Natural killer cell (primary cell): ENCODE results near the gene COPG2. TPM values are rescaled to one million over a fixed set of nuclear protein-coding genes. Genes with fewer than 3 reads are reported as not detected.

Source experiments
- ATAC-seq, 3 donors: fragments of 150-1000 bp in 2 of 3; fragments of 200-7000 bp in 1 of 3; cut with Tn5 transposase; 1 replicate in 1 of 3; 2 replicates in 2 of 3; pipeline ENCODE4 v1.10.0; 2021; ENCODE audit warnings: mild to moderate bottlenecking in 2 of 3, moderate library complexity in 2 of 3
- DNase-seq, 2 donors: peaks; one replicate each; pipeline versions ENCODE4 v3.0.0 to v3.0.0-alpha.2; 2013 to 2021; ENCODE audit warnings: mixed read lengths in 1 of 2
- H3K27ac ChIP-seq: one replicate; pipeline ENCODE4 v1.5.1; 2013; ENCODE audit warnings: mild to moderate bottlenecking, low read length
- H3K27me3 ChIP-seq: one replicate; pipeline ENCODE4 v1.6.1; 2013; ENCODE audit warnings: low read length; ENCODE audit not compliant: control insufficient read depth, insufficient read depth
- H3K36me3 ChIP-seq: one replicate; pipeline ENCODE4 v1.6.1; 2013; ENCODE audit warnings: low read length; ENCODE audit not compliant: control insufficient read depth, insufficient read depth
- H3K4me1 ChIP-seq: one replicate; pipeline ENCODE4 v1.6.1; 2013; ENCODE audit warnings: low read length; ENCODE audit not compliant: control insufficient read depth, insufficient read depth
- H3K4me3 ChIP-seq: one replicate; pipeline ENCODE4 v1.5.1; 2013; ENCODE audit warnings: low read length
- H3K9me3 ChIP-seq: one replicate; pipeline ENCODE4 v1.6.1; 2013; ENCODE audit warnings: low read length; ENCODE audit not compliant: control insufficient read depth, insufficient read depth
- H3K27ac Mint-ChIP-seq, 2 donors: one replicate each; pipeline ENCODE4 v1.8.0; 2022; ENCODE audit warnings: mild to moderate bottlenecking in 2 of 2, mixed read lengths in 2 of 2, moderate library complexity in 1 of 2
- H3K27me3 Mint-ChIP-seq, 2 donors: one replicate each; pipeline ENCODE4 v1.8.0; 2022; ENCODE audit warnings: low read depth in 2 of 2, mixed read lengths in 2 of 2
- H3K36me3 Mint-ChIP-seq: one replicate; pipeline ENCODE4 v1.8.0; 2022; ENCODE audit warnings: mixed read lengths
- H3K4me1 Mint-ChIP-seq, 2 donors: one replicate each; pipeline ENCODE4 v1.8.0; 2022; ENCODE audit warnings: mixed read lengths in 2 of 2
- H3K4me3 Mint-ChIP-seq: one replicate; pipeline ENCODE4 v1.8.0; 2022; ENCODE audit warnings: mild to moderate bottlenecking, moderate library complexity, mixed read lengths
- H3K9me3 Mint-ChIP-seq, 2 donors: one replicate each; pipeline ENCODE4 v1.8.0; 2022; ENCODE audit warnings: mixed read lengths in 2 of 2
- CTCF ChIP-seq: fragments of 200-600 bp; IDR thresholded peaks from one replicate; pipeline ENCODE4 v1.8.0; 2022; ENCODE audit warnings: antibody characterized with exemption
- WGBS: methylation state at CpG from one replicate; pipeline ENCODE4 v1.1.7; 2013; ENCODE audit warnings: missing lambda C conversion rate; ENCODE audit not compliant: insufficient coverage; 5-methylcytosine and 5-hydroxymethylcytosine counted together
- intact Hi-C: fragments of 100-400 bp; cut with micrococcal nuclease; formaldehyde crosslinking; loops from one replicate; pipeline ENCODE4 v1.14.2; 2022
- total RNA-seq, 4 donors: library from RNA; stranded (reverse); fragments of 120-200 nt in 1 of 4; gene quantifications; one replicate each; pipeline versions ENCODE4 v1.2.3 to v1.2.4, GENCODE V29; 2013 to 2022

The COPG2 gene
- total RNA-seq, 3 donors from 2014 or later (not counting 1 experiment from before 2014, with no cell fraction given), result 6.6 to 9.1 (median 8.9) TPM

DNA sequence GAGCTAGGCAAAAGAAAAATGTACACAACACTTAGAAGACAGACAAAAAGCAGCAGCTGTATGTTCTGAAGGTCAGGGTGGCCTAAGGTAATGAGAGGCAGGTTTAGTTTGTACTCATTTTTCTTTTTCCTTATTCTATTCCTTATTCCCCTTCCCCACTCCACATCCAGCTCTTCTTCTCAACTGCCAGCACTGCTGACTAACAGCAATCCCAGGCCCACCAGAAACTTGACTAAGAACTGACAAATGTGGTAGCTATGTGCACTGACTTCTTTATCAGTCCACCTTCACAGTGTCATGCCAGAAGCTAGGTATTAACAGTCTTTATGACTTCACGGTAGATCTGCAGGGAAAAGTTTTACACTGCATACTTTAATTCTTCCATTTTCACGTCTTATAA is 6.1 kb downstream of the COPG2 start:
- peaks cover 6% of the 10 kb centered on the region for H3K36me3 Mint-ChIP-seq
- H3K27me3 Mint-ChIP-seq, result no peaks in the 10 kb centered on the region
- Histone ChIP-seq H3K9me3 (no peaks in the 10 kb centered on the region), H3K4me1 (no peaks in the 10 kb centered on the region), H3K36me3 (peaks cover 8% of the 10 kb centered on the region), H3K27ac (no peak overlapping the region), H3K4me3 (no peak overlapping the region), H3K27me3 (no peaks in the 10 kb centered on the region)
- TF ChIP-seq CTCF, result no peak
- ATAC-seq (no peak), DNase-seq (no peak)
- intact Hi-C loops, result no loop called here
- H3K4me3 Mint-ChIP-seq, result no peak overlapping the region
- no peaks in the 10 kb centered on the region for H3K9me3 Mint-ChIP-seq
- H3K4me1 Mint-ChIP-seq, result peaks cover 1 to 4% of the 10 kb centered on the region in 2 donors
- no CpG with 5 or more reads among the region's 2 CpGs for WGBS
- H3K27ac Mint-ChIP-seq, result no peak overlapping the region

- H3K4me1 Mint-ChIP-seq, result no peaks in the 10 kb centered on the region
- Histone ChIP-seq H3K9me3 (no peaks in the 10 kb centered on the region), H3K36me3 (peaks cover 2% of the 10 kb centered on the region), H3K27ac (no peak overlapping the region), H3K4me1 (no peaks in the 10 kb centered on the region), H3K27me3 (no peaks in the 10 kb centered on the region), H3K4me3 (no peak overlapping the region)
- TF ChIP-seq CTCF, result no peak
- H3K9me3 Mint-ChIP-seq, result no peaks in the 10 kb centered on the region
- H3K36me3 Mint-ChIP-seq, result no peaks in the 10 kb centered on the region
- no peak overlapping the region for H3K4me3 Mint-ChIP-seq
- 96% methylated on average over 4 of the region's 4 CpGs for WGBS
- no peak for ATAC-seq
- intact Hi-C loops, result no loop called here
- no peak overlapping the region for H3K27ac Mint-ChIP-seq
- DNase-seq, result no peak
- no peaks in the 10 kb centered on the region for H3K27me3 Mint-ChIP-seq
Measured at GRCh38 chr7:130655286-130655685, 13.3 kb downstream of the COPG2 start.

DNA sequence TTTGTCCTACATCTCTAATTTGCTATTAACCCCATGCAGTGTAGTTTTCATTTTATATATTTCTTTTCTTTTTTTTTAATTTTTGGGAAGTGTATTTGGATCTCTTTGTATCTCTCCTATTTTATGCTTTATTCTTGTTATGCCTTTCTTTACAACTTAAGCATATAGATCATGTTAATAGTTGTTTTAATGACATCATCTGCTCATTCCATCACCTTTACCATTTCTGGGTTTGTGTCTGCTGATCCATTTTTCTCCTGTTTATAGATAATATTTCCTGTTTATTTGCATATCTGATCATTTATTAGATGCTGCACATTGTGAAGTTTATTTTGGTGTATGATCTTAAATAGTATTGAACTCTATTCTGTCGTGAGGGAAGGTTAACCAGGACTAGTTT is 13.7 kb downstream of the COPG2 start:
- Mint-ChIP-seq H3K27ac (no peak overlapping the region), H3K9me3 (no peaks in the 10 kb centered on the region), H3K4me1 (no peaks in the 10 kb centered on the region), H3K4me3 (no peak overlapping the region), H3K36me3 (no peaks in the 10 kb centered on the region), H3K27me3 (no peaks in the 10 kb centered on the region)
- Histone ChIP-seq H3K36me3 (peaks cover 2% of the 10 kb centered on the region), H3K27me3 (no peaks in the 10 kb centered on the region), H3K4me1 (no peaks in the 10 kb centered on the region), H3K9me3 (no peaks in the 10 kb centered on the region), H3K4me3 (no peak overlapping the region), H3K27ac (no peak overlapping the region)
- no peak for ATAC-seq
- no peak for TF ChIP-seq CTCF
- 83% methylated on average over 1 of the region's 1 CpG for WGBS
- intact Hi-C loops, result no loop called here
- no peak for DNase-seq

- DNase-seq, result no peak
- intact Hi-C loops, result no loop called here
- Histone ChIP-seq H3K27ac (no peak overlapping the region), H3K4me1 (no peaks in the 10 kb centered on the region), H3K36me3 (peaks cover 2% of the 10 kb centered on the region), H3K9me3 (no peaks in the 10 kb centered on the region), H3K27me3 (no peaks in the 10 kb centered on the region), H3K4me3 (no peak overlapping the region)
- Mint-ChIP-seq H3K27ac (no peak overlapping the region), H3K36me3 (no peaks in the 10 kb centered on the region), H3K4me3 (no peak overlapping the region), H3K27me3 (no peaks in the 10 kb centered on the region), H3K9me3 (no peaks in the 10 kb centered on the region), H3K4me1 (no peaks in the 10 kb centered on the region)
- ATAC-seq, result no peak
- WGBS, result 100% methylated on average over 1 of the region's 1 CpG
- no peak for TF ChIP-seq CTCF
Measured at GRCh38 chr7:130650611-130651120, 17.9 kb downstream of the COPG2 start.
